OCI-LY7 (cell line): ENCODE data around the gene UBC. TPM values are rescaled to one million over a fixed set of nuclear protein-coding genes. Genes with fewer than 3 reads are reported as not detected.
"Not testable (repeated sequence)": the region's sequence is repeated elsewhere in the genome, so short reads cannot be mapped to it uniquely, and the experiment has no call there.

Experiments
- BruUV-seq: library from RNA; stranded (reverse); fragments of 400-500 nt; replicated peaks from 2 replicates; lab custom pipeline; 2021; lab: Mats Ljungman, UMichigan
- CTCF ChIA-PET: fragments of 300-600 bp; sonication (Branson Sonifier 250); formaldehyde crosslinking; loops from one replicate; lab custom pipeline; 2022; ENCODE audit warnings: antibody characterized with exemption; ENCODE audit not compliant: unreplicated experiment; lab: Charles Lee
- POLR2A ChIA-PET: fragments of 300-600 bp; sonication (Branson Sonifier 250); formaldehyde crosslinking; loops from one replicate; lab custom pipeline; 2022; ENCODE audit warnings: antibody characterized with exemption; lab: Charles Lee
- DNase-seq: peaks from one replicate; pipeline ENCODE4 v3.0.0-alpha.2; 2015; ENCODE audit warnings: low spot score
- H2AFZ ChIP-seq: fragments of 200-600 bp; sonication (generic), shearing (Covaris generic); 2 replicates; pipeline ENCODE4 v1.6.1; 2014; ENCODE audit warnings: mild to moderate bottlenecking, antibody characterized with exemption, low read length, moderate library complexity
- H3K27ac ChIP-seq: fragments of 200-600 bp; sonication (generic); 2 replicates; pipeline ENCODE4 v1.5.1; 2014; ENCODE audit warnings: mixed run types, low read depth, mild to moderate bottlenecking, moderate library complexity, low read length, inconsistent platforms; ENCODE audit not compliant: poor library complexity, severe bottlenecking
- H3K36me3 ChIP-seq: fragments of 200-600 bp; sonication (generic); 2 replicates; pipeline ENCODE4 v1.6.1; 2014; ENCODE audit warnings: mild to moderate bottlenecking, antibody characterized with exemption, low read length, moderate library complexity, mixed read lengths; ENCODE audit not compliant: insufficient read depth
- H3K4me1 ChIP-seq: fragments of 200-600 bp; sonication (generic); 2 replicates; pipeline ENCODE4 v1.5.1; 2014; ENCODE audit warnings: mild to moderate bottlenecking, low read length; ENCODE audit not compliant: insufficient read depth, poor library complexity, severe bottlenecking
- H3K4me2 ChIP-seq: fragments of 200-600 bp; sonication (generic); 2 replicates; pipeline ENCODE4 v1.6.1; 2014; ENCODE audit warnings: mild to moderate bottlenecking, low read length
- H3K4me3 ChIP-seq: fragments of 200-600 bp; sonication (generic); 2 replicates; pipeline ENCODE4 v1.5.1; 2014; ENCODE audit warnings: mild to moderate bottlenecking, low read depth, low read length; ENCODE audit not compliant: poor library complexity, severe bottlenecking
- H3K79me2 ChIP-seq: fragments of 200-600 bp; sonication (generic); 2 replicates; pipeline ENCODE4 v1.6.1; 2016; ENCODE audit warnings: low read depth, mild to moderate bottlenecking, low read length, moderate library complexity, mixed read lengths; ENCODE audit not compliant: insufficient read depth
- H3K9me2 ChIP-seq: fragments of 200-600 bp; sonication (generic); 2 replicates; pipeline ENCODE4 v1.6.1; 2016; ENCODE audit warnings: mild to moderate bottlenecking, low read length, mixed read lengths; ENCODE audit not compliant: insufficient read depth
- H3K9me3 ChIP-seq: fragments of 200-600 bp; sonication (generic); 2 replicates; pipeline ENCODE4 v1.6.1; 2014; ENCODE audit warnings: mild to moderate bottlenecking, mixed run types, low read length, mixed read lengths
- H4K20me1 ChIP-seq: fragments of 200-600 bp; sonication (generic); 2 replicates; pipeline ENCODE4 v1.6.1; 2014; ENCODE audit warnings: mild to moderate bottlenecking, antibody characterized with exemption, low read length, moderate library complexity, mixed read lengths; ENCODE audit not compliant: insufficient read depth
- EZH2phosphoT487 ChIP-seq: fragments of 200-600 bp; sonication (generic); IDR thresholded peaks from 2 replicates; pipeline ENCODE4 v1.6.1; 2018; ENCODE audit warnings: low read depth, borderline replicate concordance, mild to moderate bottlenecking, mixed run types, antibody characterized with exemption, low read length, moderate library complexity, mixed read lengths
- intact Hi-C: fragments of 100-400 bp; cut with micrococcal nuclease; formaldehyde crosslinking; loops from one replicate; pipeline ENCODE4 v1.10.0; 2022; ENCODE audit not compliant: unreplicated experiment
- total RNA-seq, 2 experiments: library from RNA; depleted of rRNA in 1 of 2; stranded (reverse); fragments of >200 nt in 1 of 2; shearing (Covaris generic) in 1 of 2; gene quantifications; 2 replicates each; pipeline ENCODE4 v1.2.3, GENCODE V29; 2014 to 2022
- TF ChIP-seq, protein P1 (sequence below): fragments of 200-600 bp; sonication (generic); conservative IDR thresholded peaks from 2 replicates; pipeline ENCODE4 v1.5.1; 2014; ENCODE audit warnings: mild to moderate bottlenecking, antibody characterized with exemption, low read length, moderate library complexity, mixed read lengths

Gene UBC
- total RNA-seq, 2 experiments from 2014 or later, result 431 to 616 TPM

DNA sequence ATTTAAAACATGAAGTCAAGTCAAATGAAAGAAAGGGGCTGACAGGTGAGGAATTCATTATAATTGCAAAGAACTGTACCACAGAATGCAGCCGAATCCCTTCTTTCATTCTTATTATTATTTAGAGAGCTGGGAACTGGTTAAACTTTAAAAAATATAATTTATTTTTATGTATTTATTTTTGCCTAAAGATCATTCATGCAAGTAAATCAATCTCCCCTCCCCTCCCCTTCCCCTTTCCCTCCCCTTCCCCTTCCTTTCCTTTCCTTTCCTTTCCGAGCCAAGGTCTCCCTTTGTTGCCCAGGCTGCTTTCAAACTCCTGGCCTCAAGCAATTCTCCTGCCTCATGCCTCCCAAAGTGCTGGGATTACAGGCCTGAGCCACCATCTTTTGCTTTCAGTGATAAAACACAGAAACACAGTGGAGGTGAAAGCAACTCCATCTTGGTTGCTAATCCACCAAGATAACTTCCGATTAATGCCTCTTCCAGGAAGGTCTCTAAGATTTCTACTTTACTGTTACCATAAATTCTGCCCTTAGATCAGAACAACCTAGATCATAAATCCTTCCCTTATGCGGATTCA is 6.0 kb upstream of the UBC start:
- H2AFZ ChIP-seq, result peak overlapping the region; percentile 92; the same call in 1 of the 2 replicates
- no TSS peak for BruUV-seq
- no peak for TF ChIP-seq EZH2phosphoT487
- TF ChIP-seq, protein P1, sequence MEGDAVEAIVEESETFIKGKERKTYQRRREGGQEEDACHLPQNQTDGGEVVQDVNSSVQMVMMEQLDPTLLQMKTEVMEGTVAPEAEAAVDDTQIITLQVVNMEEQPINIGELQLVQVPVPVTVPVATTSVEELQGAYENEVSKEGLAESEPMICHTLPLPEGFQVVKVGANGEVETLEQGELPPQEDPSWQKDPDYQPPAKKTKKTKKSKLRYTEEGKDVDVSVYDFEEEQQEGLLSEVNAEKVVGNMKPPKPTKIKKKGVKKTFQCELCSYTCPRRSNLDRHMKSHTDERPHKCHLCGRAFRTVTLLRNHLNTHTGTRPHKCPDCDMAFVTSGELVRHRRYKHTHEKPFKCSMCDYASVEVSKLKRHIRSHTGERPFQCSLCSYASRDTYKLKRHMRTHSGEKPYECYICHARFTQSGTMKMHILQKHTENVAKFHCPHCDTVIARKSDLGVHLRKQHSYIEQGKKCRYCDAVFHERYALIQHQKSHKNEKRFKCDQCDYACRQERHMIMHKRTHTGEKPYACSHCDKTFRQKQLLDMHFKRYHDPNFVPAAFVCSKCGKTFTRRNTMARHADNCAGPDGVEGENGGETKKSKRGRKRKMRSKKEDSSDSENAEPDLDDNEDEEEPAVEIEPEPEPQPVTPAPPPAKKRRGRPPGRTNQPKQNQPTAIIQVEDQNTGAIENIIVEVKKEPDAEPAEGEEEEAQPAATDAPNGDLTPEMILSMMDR, result no peak
- intact Hi-C loops, result loop anchor here (2.0 kb wide), 1 partner anchor 36 kb away; no protein-coding TSS in a partner anchor
- peak overlapping the region; percentile 66 for H3K4me3 ChIP-seq
- H3K36me3 ChIP-seq, result no peaks in the 10 kb centered on the region
- no peaks in the 10 kb centered on the region for H3K9me3 ChIP-seq
- H3K27ac ChIP-seq, result peak overlapping the region; percentile 96
- H4K20me1 ChIP-seq, result no peaks in the 10 kb centered on the region
- H3K4me2 ChIP-seq, result peak overlapping the region; percentile 88
- H3K9me2 ChIP-seq, result no peaks in the 10 kb centered on the region
- DNase-seq, result peak; percentile 22
- H3K4me1 ChIP-seq, result peaks cover 71% of the 10 kb centered on the region
- CTCF ChIA-PET, result interaction anchor here (1.5 to 2.0 kb wide), 3 partner anchors 14 to 20 kb away, joined by 3 to 10 read pairs (median 8); no protein-coding TSS in a partner anchor
- peaks cover 14% of the 10 kb centered on the region; the same call in 1 of the 2 replicates for H3K79me2 ChIP-seq
- POLR2A ChIA-PET, result interaction anchor here (0.7 to 12.4 kb wide), 9 partner anchors 8 to 55 kb away, joined by 3 to 167 read pairs (median 5); no protein-coding TSS in a partner anchor

DNA sequence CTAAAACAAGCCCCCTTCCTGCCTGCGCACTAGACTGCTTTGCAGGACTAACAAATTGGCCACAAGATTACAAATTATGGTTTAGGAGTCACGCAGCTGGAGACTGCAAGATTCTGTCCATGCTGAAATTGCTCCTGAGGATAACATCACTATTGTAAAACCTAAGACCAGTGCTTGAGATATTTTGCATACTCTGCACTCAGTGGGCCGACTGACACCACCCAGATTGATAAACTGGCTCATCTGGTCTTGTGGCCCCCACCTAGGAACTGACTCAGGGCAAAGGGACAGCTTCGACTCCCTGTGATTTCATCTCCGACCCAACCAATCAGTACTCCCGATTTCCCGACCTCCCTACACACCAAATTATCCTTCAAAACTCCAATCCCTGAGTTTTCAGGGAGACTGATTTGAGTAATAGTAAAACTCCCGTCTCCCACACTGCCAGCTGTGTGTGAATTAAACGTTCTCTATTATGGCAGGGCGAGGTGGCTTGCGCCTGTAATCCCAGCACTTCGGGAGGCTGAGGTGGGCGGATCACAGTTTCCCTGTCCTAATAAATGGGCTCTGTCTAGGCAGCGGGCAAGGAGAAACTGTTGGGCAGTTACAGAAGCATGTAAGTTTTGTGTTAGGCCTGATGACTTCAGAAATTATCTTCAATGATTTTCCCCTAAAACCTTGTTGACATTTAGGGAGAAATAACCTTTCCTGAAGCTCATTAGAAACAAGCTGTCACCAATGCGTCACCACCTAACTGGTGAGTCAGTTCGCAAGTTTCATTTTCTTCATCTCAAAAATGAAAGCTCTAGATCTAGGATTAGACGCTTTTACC is 5.3 kb upstream of the UBC start:
- no peaks in the 10 kb centered on the region for H4K20me1 ChIP-seq
- peak overlapping the region; percentile 88 for H3K4me2 ChIP-seq
- H3K4me1 ChIP-seq, result peaks cover 73% of the 10 kb centered on the region
- POLR2A ChIA-PET, result interaction anchor here (0.6 to 12.4 kb wide), 14 partner anchors 9 to 351 kb away, joined by 3 to 167 read pairs (median 4); no protein-coding TSS in a partner anchor
- no peaks in the 10 kb centered on the region for H3K9me2 ChIP-seq
- H3K36me3 ChIP-seq, result no peaks in the 10 kb centered on the region
- CTCF ChIA-PET, result interaction anchor here (0.6 to 2.0 kb wide), 5 partner anchors 13 to 56 kb away, joined by 3 to 10 read pairs (median 4); no protein-coding TSS in a partner anchor
- H2AFZ ChIP-seq, result peak overlapping the region; percentile 92
- peak overlapping the region; percentile 96 for H3K27ac ChIP-seq
- H3K9me3 ChIP-seq, result no peaks in the 10 kb centered on the region
- peaks cover 19% of the 10 kb centered on the region for H3K79me2 ChIP-seq
- DNase-seq, result peak; percentile 45
- no TSS peak for BruUV-seq
- H3K4me3 ChIP-seq, result peak overlapping the region; percentile 66
- intact Hi-C loops, result loop anchor here (1.0 to 5.0 kb wide), 3 partner anchors 35 to 312 kb away; no protein-coding TSS in a partner anchor
- TF ChIP-seq, protein P1, result no peak; the same call in 1 of the 2 replicates
- no peak for TF ChIP-seq EZH2phosphoT487

DNA sequence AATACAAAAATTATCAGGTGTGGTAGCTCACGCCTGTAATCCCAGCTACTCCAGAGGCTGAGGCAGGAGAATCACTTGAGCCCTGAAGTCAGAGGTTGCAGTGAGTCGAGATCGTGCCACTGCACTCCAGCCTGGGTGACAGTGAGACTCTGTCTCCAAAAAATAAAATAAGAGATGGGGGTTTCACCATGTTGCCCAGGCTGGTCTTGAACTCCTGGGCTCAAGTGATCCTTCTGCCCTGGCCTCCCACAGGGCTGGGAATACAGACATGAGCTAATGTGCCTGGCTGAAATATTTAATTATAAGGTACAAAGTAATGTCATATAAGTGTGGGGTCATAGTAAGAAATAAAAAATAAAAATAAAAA is 4.2 kb upstream of the UBC start:
- peak overlapping the region; percentile 43; the same call in 1 of the 2 replicates for H2AFZ ChIP-seq

More for the DNA sequence above, 4.2 kb upstream of the UBC start:
- H3K79me2 ChIP-seq, result peaks cover 29% of the 10 kb centered on the region
- peak overlapping the region; percentile 88 for H3K4me2 ChIP-seq
- H3K4me1 ChIP-seq, result peaks cover 68% of the 10 kb centered on the region
- not testable (repeated sequence) for DNase-seq, H3K9me3 ChIP-seq, H4K20me1 ChIP-seq, H3K9me2 ChIP-seq, H3K36me3 ChIP-seq, BruUV-seq
- H3K4me3 ChIP-seq, result peak overlapping the region; percentile 86
- ChIA-PET CTCF (interaction anchor here (1.4 to 2.0 kb wide), 3 partner anchors 12 to 22 kb away, joined by 3 to 8 read pairs (median 6); no protein-coding TSS in a partner anchor), POLR2A (interaction anchor here (0.6 to 12.4 kb wide), 15 partner anchors 8 to 1265 kb away, joined by 3 to 167 read pairs (median 7); no protein-coding TSS in a partner anchor)
- intact Hi-C loops, result loop anchor here (5.0 kb wide), 1 partner anchor 311 kb away; no protein-coding TSS in a partner anchor
- peak overlapping the region; percentile 96 for H3K27ac ChIP-seq
